NCI-H1092 treated with DMSO at 0.1 percent for 48 hours (cell line): ENCODE data around the gene TMEM150B.

Experiments
- DNase-seq: peaks from one replicate; lab custom pipeline; 2025; lab: John Stamatoyannopoulos, UW

TMEM150B gene

GRCh38 chr19:55276720-55277430 lies 48.3 kb downstream of the TMEM150B start:
- DNase-seq = no peak

GRCh38 chr19:55275851-55276719 lies 49.1 kb downstream of the TMEM150B start:
- no peak for DNase-seq

- DNase-seq = peak; percentile 80
Observed at GRCh38 chr19:55273978-55274707, 51.0 kb downstream of the TMEM150B start.

GRCh38 chr19:55272142-55272541 lies 53.0 kb downstream of the TMEM150B start:
- no peak for DNase-seq

GRCh38 chr19:55270172-55270942 lies 54.8 kb downstream of the TMEM150B start:
- DNase-seq = no peak

GRCh38 chr19:55269299-55269698 lies 55.8 kb downstream of the TMEM150B start:
- no peak for DNase-seq

- DNase-seq = no peak
Observed at GRCh38 chr19:55266840-55267239, 58.3 kb downstream of the TMEM150B start.

- DNase-seq = no peak
Observed at GRCh38 chr19:55266404-55266803, 58.7 kb downstream of the TMEM150B start.

- DNase-seq = no peak
Observed at GRCh38 chr19:55265723-55266386, 59.3 kb downstream of the TMEM150B start.

GRCh38 chr19:55265173-55265572 lies 60.0 kb downstream of the TMEM150B start:
- DNase-seq = no peak

GRCh38 chr19:55264531-55264930 lies 60.6 kb downstream of the TMEM150B start:
- no peak for DNase-seq
